ENCODE data around the gene MFSD2B.

The MFSD2B gene, protein sequence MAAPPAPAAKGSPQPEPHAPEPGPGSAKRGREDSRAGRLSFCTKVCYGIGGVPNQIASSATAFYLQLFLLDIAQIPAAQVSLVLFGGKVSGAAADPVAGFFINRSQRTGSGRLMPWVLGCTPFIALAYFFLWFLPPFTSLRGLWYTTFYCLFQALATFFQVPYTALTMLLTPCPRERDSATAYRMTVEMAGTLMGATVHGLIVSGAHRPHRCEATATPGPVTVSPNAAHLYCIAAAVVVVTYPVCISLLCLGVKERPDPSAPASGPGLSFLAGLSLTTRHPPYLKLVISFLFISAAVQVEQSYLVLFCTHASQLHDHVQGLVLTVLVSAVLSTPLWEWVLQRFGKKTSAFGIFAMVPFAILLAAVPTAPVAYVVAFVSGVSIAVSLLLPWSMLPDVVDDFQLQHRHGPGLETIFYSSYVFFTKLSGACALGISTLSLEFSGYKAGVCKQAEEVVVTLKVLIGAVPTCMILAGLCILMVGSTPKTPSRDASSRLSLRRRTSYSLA

DNA sequence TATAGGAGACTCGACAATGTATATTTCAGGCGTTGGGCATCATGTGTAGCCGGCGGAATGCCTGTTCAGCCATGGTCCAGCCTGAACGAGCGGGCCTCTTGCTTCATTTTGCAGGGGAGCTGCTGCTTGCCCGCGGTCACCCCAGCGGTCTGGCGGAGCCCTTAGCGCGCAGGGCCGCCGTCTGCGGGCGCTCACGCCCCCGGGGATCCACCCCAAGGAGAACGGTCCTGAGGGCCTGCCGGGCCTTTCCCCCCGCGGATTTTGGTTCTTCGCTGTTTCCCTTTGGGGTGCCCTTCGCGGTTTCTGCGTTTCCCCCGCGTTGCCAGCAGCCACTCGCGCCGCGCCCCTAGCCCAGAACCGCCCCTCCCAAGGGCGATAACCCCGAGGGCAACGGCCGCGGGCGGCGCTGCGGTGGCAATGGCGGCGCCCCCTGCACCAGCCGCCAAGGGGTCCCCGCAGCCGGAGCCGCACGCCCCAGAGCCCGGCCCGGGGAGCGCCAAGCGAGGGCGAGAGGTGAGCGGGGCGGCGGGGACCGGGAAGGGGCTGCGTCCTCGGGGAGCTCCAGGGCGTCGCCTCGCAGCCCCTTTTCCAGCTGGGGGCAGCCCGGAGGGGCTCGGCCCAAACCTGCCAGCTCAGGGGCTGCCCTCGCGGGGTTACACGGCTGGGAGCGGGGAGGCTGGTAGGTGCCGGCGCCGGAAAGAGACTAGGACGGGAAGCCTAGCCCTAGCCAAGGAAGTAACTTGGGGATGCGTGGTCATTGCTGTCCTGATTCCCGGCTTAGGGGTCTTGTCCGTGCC is at the start of gene MFSD2B:
Gene MFSD2B, plus strand, starts transcription at position 406 of the 797 bp plus-strand sequence. Its CDS starts 12 bp downstream, at position 418.
- no peak for DNase-seq (ENCODE audit: low read depth)
- no peak for TF ChIP-seq CTCF (conservative IDR thresholded peaks at IDR 0.05; ENCODE audit: control insufficient read depth, insufficient read depth, low read depth, low read length)
- peak within 1 kb of the TSS; percentile 40 for H3K4me3 ChIP-seq (ENCODE audit: control insufficient read depth, low read depth, low read length)

DNA sequence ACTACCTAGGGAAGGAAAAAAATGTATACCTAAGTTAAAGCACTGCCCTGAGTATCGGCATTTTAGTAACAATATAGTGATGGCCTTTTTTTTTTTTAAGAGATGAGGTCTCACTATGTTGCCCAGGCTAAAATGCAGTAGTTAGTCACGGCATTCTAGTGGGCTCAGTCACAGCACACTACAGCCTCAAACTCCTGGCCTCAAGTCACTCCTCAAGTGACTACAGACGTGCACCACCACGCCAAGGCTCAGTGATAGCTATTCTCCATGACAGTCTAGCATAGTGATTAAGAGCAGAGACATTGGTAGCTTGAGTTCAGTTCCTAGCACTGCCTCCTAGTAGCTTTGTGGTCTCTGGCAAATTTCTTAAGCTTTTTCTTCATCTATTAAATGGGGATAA is 42.0 kb upstream of the MFSD2B start:
- no peak for TF ChIP-seq CTCF (conservative IDR thresholded peaks at IDR 0.05; ENCODE audit: control insufficient read depth, insufficient read depth, low read depth, low read length)
- no peak overlapping the region for H3K4me3 ChIP-seq (ENCODE audit: control insufficient read depth, low read depth, low read length)
- no peak for DNase-seq (ENCODE audit: low read depth)

- TF ChIP-seq CTCF (conservative IDR thresholded peaks at IDR 0.05; ENCODE audit: control insufficient read depth, insufficient read depth, low read depth, low read length): no peak
- DNase-seq (ENCODE audit: low read depth): no peak
- H3K4me3 ChIP-seq (ENCODE audit: control insufficient read depth, low read depth, low read length): no peak overlapping the region
Measured at GRCh38 chr2:23976883-23977282, 33.0 kb upstream of the MFSD2B start.

DNA sequence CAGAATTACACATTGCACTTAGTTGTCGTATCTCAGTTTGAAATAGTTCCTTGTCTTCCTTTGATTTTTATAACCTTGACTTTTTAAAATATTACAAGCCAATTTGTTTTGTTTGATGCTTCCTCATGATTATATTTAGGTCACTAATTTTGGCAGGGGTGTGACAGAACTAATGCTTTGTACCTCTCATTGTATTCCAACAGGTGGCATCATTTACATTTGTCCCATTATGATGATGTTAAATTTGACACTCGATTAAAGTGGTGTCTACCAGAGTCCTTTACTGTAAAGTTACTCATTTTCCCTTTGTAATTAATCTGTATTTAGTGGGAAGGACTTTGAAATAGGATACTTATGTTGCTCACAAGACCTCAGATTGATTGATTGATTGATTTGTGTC is 21.5 kb upstream of the MFSD2B start:
- TF ChIP-seq CTCF (conservative IDR thresholded peaks at IDR 0.05; ENCODE audit: control insufficient read depth, insufficient read depth, low read depth, low read length): peak; percentile 34
- peak; percentile 30 for DNase-seq (ENCODE audit: low read depth)
- no peak overlapping the region for H3K4me3 ChIP-seq (ENCODE audit: control insufficient read depth, low read depth, low read length)

DNA sequence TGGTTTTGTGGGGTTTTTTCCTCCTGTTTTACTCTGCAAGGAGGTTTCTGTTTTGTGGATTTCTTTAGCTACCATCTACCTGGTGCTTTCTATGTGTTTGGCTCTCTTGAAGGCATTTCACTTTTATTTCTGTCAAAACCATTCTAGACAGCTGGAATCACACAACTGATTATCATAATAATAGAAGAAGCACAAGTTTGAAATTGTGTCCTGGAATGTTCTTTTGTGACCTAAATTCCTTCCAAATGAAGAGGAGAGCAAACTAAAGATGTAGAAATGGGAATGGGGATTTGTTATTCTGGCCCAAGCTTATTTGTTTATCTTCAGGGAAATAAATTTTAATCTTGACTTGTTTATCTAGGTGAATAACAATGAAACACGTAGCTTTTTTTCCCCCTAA is 17.0 kb upstream of the MFSD2B start:
- H3K4me3 ChIP-seq (ENCODE audit: control insufficient read depth, low read depth, low read length): no peak overlapping the region
- no peak for DNase-seq (ENCODE audit: low read depth)
- no peak for TF ChIP-seq CTCF (conservative IDR thresholded peaks at IDR 0.05; ENCODE audit: control insufficient read depth, insufficient read depth, low read depth, low read length)

DNA sequence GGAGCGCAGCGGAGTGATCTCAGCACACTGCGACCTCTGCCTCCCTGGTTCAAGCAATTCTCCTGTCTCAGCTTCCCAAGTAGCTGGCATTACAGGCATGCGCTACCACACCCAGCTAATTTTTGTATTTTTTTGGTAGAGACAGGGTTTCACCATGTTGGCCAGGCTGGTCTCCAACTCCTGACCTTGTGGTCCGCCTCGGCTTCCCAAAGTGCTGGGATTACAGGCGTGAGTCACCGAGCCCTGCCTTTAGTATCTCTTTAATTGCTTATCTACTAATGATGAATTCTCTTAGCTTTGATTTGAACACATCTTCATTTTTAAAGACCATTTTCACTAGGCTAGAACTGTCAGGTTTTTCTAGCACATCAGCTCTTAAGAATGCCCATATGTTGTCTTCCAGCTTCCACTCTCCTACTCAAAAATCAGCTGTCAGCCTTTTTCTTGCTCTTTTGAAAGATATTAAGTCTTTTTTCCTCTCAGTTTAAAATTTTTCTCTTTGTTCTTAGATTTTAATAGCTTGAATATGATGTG is 16.1 kb upstream of the MFSD2B start:
- no peak for TF ChIP-seq CTCF (conservative IDR thresholded peaks at IDR 0.05; ENCODE audit: control insufficient read depth, insufficient read depth, low read depth, low read length)

More for the DNA sequence above, 16.1 kb upstream of the MFSD2B start:
- no peak for DNase-seq (ENCODE audit: low read depth)
- H3K4me3 ChIP-seq (ENCODE audit: control insufficient read depth, low read depth, low read length): no peak overlapping the region
